H1 (cell line): ENCODE measurements around the gene LY6G5B.

Source experiments
- CEBPB ChIP-seq: IDR thresholded peaks from 2 replicates; pipeline ENCODE4 v1.6.1; 2012; ENCODE audit warnings: low read depth, low read length
- EZH2 ChIP-seq: fragments of 200-600 bp; sonication (generic); IDR thresholded peaks from 2 replicates; pipeline ENCODE4 v1.7.1; 2012; ENCODE audit warnings: low read depth, mild to moderate bottlenecking, moderate library complexity, low read length, inconsistent platforms; ENCODE audit not compliant: severe bottlenecking
- FOSL1 ChIP-seq: IDR thresholded peaks from 2 replicates; pipeline ENCODE4 v1.6.1; 2011; ENCODE audit warnings: mild to moderate bottlenecking, low read depth, low read length, moderate library complexity; ENCODE audit not compliant: insufficient read depth
- NRF1 ChIP-seq: IDR thresholded peaks from 2 replicates; pipeline ENCODE4 v1.6.1; 2011; ENCODE audit warnings: mild to moderate bottlenecking, low read depth, low read length, improper control_type of control experiment
- POLR2A ChIP-seq, 2 experiments: IDR thresholded peaks; 1 replicate in 1 of 2; 2 replicates in 1 of 2; pipeline ENCODE4 v1.6.1; 2011; ENCODE audit warnings: low read depth in 2 of 2, low read length in 2 of 2, mild to moderate bottlenecking in 2 of 2; ENCODE audit errors: control extremely low read depth in 1 of 2
- POLR2AphosphoS5 ChIP-seq: IDR thresholded peaks from 2 replicates; pipeline ENCODE4 v1.6.1; 2011; ENCODE audit warnings: low read depth, low read length
- RFX5 ChIP-seq: IDR thresholded peaks from 2 replicates; pipeline ENCODE4 v1.6.1; 2011; ENCODE audit warnings: low read depth, low read length, improper control_type of control experiment, borderline replicate concordance
- TAF1 ChIP-seq: IDR thresholded peaks from 2 replicates; pipeline ENCODE4 v1.6.1; 2011; ENCODE audit warnings: mild to moderate bottlenecking, low read depth, low read length
- YY1 ChIP-seq: IDR thresholded peaks from 2 replicates; pipeline ENCODE4 v1.6.1; 2011; ENCODE audit warnings: low read depth, mild to moderate bottlenecking, low read length
- ZNF274 ChIP-seq: IDR thresholded peaks from 2 replicates; pipeline ENCODE4 v1.7.0; 2012; ENCODE audit warnings: low read length, borderline replicate concordance; ENCODE audit errors: extremely low read depth
- TF ChIP-seq, protein P1 (sequence below), 3 experiments: IDR thresholded peaks; 1 replicate in 2 of 3; 2 replicates in 1 of 3; pipeline versions ENCODE4 v1.5.1 to v1.6.1; 2011; ENCODE audit warnings: low read length in 3 of 3, mild to moderate bottlenecking in 3 of 3, inconsistent platforms in 2 of 3, low read depth in 1 of 3, moderate library complexity in 1 of 3; ENCODE audit not compliant: insufficient read depth in 1 of 3; ENCODE audit errors: control extremely low read depth in 1 of 3

DNA sequence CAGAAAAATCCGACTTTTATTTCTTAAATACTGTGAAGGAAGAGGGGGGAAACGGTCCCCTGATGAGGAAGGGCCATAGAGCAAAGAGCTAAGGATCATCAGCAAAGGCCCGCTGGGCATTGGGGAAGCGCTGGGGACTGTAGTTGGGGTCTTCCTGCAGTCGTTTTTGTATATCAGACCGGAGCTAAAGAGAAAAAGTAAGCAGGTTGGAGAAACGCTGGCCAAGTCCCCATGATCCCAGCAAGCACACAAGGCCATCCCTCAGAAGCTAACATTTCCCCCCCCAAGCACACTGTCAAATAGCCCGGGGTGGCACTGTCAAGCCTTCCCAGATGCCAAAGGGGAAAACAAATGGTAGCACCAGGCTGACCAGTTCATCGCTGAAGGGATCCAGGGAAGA, 30.7 kb upstream of the LY6G5B start:
- TF ChIP-seq POLR2AphosphoS5: peak; percentile 61; the same call in 1 of the 2 replicates
- TF ChIP-seq, protein P1, sequence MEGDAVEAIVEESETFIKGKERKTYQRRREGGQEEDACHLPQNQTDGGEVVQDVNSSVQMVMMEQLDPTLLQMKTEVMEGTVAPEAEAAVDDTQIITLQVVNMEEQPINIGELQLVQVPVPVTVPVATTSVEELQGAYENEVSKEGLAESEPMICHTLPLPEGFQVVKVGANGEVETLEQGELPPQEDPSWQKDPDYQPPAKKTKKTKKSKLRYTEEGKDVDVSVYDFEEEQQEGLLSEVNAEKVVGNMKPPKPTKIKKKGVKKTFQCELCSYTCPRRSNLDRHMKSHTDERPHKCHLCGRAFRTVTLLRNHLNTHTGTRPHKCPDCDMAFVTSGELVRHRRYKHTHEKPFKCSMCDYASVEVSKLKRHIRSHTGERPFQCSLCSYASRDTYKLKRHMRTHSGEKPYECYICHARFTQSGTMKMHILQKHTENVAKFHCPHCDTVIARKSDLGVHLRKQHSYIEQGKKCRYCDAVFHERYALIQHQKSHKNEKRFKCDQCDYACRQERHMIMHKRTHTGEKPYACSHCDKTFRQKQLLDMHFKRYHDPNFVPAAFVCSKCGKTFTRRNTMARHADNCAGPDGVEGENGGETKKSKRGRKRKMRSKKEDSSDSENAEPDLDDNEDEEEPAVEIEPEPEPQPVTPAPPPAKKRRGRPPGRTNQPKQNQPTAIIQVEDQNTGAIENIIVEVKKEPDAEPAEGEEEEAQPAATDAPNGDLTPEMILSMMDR (IDR thresholded peaks at IDR 0.05; ENCODE audit: control extremely low read depth in 1 of 3, insufficient read depth in 1 of 3, low read depth in 1 of 3, low read length in 3 of 3): no peak
- TF ChIP-seq EZH2: no peak
- TF ChIP-seq POLR2A (IDR thresholded peaks at IDR 0.05; ENCODE audit: control extremely low read depth in 1 of 2, low read depth in 2 of 2, low read length in 2 of 2): peak in 1 of 2 experiments; percentile 51; a peak in 1 of 3 replicates
- TF ChIP-seq TAF1: no peak
- no peak for TF ChIP-seq NRF1
- TF ChIP-seq ZNF274: no peak
- no peak for TF ChIP-seq FOSL1
- TF ChIP-seq RFX5: no peak
- no peak for TF ChIP-seq CEBPB
- TF ChIP-seq YY1: no peak
